Measurements from ENCODE around the gene CIC.
A peak's percentile ranks its signal among the peaks of the same experiment; 100 is the strongest.

DNA sequence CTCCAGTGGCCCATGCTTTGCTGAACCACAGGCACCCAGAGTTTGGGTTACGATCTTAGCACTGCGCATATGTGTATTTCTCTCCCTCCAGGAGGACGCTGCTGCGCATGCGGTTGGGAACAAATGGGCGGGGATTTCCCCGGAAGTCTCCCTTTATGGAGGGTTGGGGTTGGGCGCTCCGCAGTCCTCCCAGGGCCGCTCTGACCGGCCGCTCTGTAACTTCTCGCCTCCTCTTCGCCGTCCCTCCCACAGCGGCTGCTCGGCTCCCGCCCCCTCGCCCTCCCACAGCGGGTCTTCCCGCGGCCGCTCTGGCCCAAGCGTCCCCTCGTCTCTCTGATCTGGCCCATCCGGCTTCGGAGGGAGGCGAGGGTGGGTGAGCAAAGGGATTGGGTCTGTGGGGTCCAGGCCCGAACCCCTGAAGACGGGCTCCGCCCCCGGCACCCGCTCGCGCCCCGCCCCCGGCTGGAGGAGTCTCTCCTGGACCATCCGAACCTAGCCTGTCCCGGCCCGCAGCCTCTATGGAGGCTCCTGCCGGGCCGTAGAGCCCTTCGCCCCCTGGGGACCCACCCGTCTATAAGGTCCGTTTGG lies 56.4 kb downstream of the CIC start, which contains the start of gene MEGF8:
- TF ChIP-seq CTCF (IDR thresholded peaks at IDR 0.05), result peak in 1 of 3 experiments; percentile 89
- TF ChIP-seq POLR2A (IDR thresholded peaks at IDR 0.05), result no peak
